T47D (cell line): ENCODE data around the gene SNX8.

Experiments
- DNase-seq, 2 experiments: peaks; one replicate each; pipeline versions ENCODE4 v3.0.0 to v3.0.0-alpha.2; 2011 to 2012; ENCODE audit warnings: low read depth in 1 of 2, low spot score in 1 of 2
- JUND ChIP-seq: IDR thresholded peaks from 2 replicates; pipeline ENCODE4 v1.6.1; 2012; ENCODE audit warnings: low read depth
- in situ Hi-C: cut with HindIII; loops from 2 replicates; pipeline ENCODE4 v1.10.0; 2016; ENCODE audit warnings: low sequenced_read_pairs, low pct_unique_long_range_greater_than_20kb

Gene SNX8

DNA sequence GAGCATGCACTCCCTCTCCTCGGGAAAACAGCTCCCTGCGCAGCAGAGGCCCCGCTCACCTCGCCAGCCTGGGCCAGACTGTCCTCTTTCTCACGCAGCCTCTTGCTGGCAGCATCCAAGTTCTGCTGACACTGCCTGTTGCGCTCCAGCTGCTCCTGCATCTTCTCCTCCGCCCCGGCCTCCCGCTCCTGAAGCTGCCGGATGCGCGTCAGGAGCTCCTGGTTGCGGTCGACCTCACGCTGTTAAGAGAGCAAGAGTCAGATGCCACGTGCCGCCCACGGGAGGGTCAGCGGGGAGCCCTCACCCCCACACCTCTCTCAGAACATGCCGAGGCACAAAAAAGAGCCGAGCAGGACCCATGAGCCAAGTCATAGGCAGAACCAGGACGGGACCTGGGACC, 91.7 kb downstream of the SNX8 start:
- DNase-seq, result no peak
- TF ChIP-seq JUND, result no peak
- in situ Hi-C loops, result no loop called here

DNA sequence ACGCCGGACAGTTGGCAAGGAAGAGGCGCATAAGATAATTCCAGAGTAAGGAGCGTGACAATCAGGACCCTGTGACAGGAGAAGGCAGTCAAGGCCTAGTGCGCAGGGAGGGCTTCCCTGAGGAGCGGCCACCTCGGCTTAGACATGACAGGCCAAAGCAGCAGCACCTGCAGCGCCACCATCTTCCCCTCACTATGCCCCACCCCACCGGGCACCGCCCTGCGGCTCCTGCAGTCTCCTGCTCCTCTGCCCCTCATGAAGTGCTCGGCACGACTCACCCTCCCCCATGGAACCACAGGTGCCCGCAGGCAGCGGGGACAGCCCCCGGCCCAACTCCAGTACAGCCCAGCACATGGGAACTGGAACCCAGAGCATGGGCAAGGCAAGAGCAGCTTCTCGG, 93.3 kb downstream of the SNX8 start:
- no peak for TF ChIP-seq JUND
- DNase-seq, result no peak
- in situ Hi-C loops, result no loop called here

DNA sequence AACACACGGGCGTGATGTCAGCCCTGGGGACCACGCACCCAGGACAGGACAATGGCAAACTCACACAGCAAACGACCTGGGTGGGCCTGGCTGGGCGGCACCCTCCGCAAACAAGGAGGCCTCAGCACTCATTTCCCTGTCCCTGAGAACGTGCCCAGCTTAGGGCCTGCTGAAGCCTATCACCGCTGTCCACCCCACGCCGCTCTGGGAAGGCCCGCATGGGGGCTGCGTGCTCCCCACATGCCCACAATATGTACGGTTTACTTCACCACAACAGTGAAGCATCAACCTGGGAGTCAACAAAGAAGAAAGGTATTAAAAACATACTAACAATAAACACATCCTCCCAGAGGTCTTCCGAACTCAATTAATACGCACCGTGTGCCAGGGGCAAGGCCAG, 93.7 kb downstream of the SNX8 start:
- in situ Hi-C loops, result no loop called here
- DNase-seq, result no peak
- no peak for TF ChIP-seq JUND

DNA sequence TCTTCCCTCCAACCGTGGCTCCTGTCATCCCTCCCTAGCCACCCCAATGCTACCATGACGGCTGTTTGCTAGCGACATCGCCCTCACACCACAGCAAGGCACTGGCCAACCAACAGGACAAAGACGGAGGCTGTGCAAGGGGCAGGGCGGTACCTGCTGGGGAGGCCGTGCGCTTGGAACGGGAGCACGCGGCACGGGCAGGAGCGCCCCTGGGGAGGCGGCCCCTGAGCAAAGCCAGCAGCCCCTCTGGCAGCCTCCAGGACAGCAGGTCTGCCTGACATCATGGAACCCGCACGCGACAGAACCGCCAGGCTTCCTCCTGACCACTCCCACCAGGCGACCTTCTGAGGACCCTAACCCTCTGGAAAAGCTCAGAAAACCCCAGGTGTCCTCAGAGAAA, 94.2 kb downstream of the SNX8 start:
- DNase-seq, result no peak
- in situ Hi-C loops, result no loop called here
- TF ChIP-seq JUND, result no peak

DNA sequence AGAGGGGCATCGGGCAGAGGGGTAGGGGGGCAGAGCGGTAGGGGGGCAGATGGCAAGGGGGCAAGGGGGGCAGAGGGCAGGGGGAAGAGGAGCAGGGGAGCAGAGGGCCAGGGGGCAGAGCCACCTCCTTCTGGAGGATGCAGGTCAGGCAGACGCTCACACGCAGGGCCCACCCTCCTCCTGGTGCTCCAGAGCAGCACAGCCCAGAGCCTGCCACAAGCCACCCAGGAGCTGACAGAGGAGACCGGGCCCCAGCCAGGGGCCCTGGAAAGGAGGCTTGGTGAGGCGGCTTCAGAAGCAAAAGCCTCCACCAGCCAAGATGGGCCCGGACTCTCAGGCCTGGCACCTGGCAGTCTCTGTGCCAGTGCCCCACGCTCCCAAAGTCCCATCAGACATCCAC, 94.6 kb downstream of the SNX8 start:
- no peak for TF ChIP-seq JUND
- DNase-seq, result no peak
- in situ Hi-C loops, result no loop called here

DNA sequence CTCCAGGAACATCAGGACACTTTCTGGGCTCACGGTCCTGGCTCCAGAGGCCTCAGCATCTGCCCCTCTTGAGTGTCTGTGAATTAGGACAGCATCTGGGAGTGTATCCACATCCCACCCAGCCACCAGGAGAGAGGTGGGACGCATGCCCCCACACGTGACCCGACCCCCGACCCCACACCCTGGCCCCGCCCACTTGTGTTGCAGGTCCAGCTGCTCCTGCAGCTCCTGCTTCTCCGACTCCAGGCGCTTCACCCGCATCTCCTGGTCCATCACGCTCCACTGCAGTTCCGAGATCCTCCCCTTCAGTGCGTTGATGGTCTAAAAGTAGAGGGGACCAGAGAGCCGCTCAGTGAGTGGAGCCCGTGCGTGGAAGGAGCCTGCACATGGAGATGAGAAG, 95.1 kb downstream of the SNX8 start:
- DNase-seq, result no peak
- in situ Hi-C loops, result no loop called here
- no peak for TF ChIP-seq JUND

DNA sequence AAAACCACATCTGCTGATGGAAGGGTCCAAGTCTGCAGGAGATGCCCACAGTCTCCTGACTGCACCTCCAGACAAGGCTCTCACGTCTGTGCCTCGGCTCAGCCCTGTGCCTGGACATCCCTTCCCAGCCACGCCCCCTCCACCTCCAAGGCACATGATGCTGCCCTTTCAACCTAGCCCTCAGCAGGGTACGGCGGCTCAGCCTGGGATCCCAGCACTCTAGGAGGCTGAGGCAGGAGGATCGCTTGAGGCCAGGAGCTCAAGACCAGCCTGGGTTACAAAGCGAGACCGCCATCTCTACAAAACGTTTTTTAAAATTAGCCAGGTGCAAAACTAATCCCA, 95.8 kb downstream of the SNX8 start:
- in situ Hi-C loops, result no loop called here
- no peak for TF ChIP-seq JUND
- no peak for DNase-seq

DNA sequence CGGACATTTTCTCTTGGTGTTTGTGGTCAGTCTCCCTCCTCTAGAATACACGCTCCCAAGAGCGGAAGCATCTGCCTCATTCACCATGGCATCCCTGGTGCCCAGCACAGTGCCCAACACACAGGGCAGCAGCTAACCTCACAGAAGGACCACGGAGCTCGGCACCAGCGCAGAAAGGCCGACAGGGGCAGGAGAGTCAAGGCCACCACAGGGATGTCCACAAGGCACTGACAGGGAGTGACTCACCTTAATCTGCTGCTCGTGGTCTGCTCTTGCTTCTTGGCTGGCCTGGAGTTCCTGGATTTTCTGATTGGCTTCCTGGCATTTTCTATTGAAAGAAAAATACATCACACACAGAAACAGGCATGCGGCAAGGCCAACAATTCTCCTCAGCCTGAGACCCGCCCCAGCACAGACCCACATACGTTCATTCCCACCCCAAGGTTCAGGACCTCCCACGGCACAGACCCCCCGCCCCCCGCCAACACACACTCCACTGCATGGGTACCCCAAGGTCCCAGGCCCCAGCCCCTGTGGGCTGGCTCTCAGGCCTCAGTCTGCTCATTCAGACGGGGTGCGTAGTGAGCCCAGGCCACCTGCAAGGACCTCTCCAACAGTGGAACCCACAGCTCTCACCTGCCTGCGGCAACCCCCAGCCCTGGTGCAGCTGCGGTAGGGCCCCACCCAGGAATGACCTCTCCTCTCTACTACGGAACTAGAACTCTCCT, 96.4 kb downstream of the SNX8 start:
- no peak for DNase-seq
- in situ Hi-C loops, result no loop called here
- no peak for TF ChIP-seq JUND

DNA sequence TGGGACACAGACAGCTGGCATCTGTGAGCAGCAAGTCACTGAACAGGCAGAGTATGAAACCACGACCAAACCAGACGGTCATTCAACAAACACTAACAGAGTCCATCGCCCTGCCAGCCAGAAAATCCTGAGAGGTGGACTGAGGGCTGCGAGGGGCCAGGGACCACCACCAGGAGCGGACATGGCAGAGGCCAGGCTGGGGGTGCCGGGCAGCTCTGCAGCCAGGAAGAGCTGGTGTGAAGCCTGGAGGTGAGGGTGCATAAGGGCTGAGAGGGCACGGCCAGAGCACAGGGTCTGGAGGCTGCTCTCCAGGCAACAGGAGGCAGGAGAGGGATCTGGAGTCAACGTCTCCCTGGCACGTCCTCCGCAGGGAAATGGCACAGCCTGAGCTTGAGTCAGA, 97.0 kb downstream of the SNX8 start:
- in situ Hi-C loops, result no loop called here
- no peak for DNase-seq
- TF ChIP-seq JUND, result no peak

DNA sequence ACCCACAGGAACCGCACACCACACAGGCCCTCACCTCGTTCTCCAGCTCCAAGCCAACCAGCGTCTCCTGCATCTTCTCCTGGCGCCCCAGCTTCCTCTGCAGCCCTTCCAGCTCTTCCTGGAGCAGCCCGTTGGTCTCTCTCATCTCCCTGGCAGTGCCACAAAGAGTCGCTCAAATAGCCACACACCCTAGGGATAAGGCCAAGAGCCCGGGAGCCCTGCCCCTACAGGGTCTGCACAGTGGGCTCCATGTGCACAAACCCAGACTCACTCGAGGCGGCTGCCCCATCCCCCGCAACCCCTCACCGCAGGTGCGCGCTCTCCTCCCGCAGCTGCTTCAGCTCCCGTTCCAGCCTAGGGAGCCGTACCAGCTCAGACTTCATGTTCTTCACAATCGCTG, 98.4 kb downstream of the SNX8 start:
- no peak for DNase-seq
- TF ChIP-seq JUND, result no peak
- in situ Hi-C loops, result no loop called here

DNA sequence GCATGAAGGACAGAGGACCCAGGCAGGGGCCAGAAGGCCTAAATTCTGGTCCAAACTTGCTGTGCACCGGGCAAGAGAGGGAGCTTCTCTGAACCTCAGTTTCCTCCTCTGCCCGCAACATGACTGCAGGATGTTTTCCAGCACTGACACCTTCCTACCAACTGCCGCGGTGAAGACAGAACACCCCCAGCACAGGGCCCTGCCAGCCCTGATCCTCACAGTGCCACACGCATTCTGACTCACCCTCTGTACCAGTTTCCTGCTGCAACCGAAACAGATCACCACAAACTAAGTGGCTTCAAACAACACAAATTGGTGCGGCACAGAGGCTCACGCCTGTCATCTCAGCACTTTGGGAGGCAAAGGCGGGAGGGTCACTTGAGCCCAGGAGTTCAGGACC, 99.6 kb downstream of the SNX8 start:
- no peak for TF ChIP-seq JUND
- DNase-seq, result no peak
- in situ Hi-C loops, result no loop called here

DNA sequence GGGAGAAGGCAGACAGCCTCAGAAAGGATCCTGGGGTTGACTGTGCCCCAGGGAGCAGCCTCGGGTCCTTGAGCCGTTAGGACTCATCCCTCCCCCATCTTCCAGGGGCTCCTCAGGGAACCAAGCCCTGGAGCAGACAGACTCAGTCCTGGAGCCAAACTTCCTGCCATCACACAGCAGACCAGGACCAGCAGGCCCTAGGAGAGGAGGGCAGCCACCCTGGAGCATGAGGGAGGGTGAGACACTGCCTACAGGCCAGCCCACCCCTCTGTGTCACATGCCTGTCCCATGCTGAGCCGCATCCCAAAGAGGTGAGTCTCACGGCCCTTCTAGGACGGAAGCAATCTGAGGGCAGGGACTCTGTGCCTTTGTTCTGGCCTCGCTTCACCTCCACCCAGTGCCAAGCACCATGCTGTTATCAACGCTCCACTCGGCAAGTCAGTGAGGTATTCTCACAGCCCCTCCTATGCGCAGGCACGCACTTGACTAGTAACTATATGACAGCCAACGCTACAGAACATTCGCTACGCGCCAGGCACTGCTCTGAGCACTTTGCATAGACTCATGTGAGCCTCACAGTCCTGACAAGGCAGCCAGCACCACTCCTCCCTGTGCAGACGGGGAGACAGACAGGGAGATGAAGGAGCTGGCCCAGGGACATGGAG, 100.6 kb downstream of the SNX8 start:
- no peak for TF ChIP-seq JUND
- DNase-seq, result no peak
- in situ Hi-C loops, result no loop called here

DNA sequence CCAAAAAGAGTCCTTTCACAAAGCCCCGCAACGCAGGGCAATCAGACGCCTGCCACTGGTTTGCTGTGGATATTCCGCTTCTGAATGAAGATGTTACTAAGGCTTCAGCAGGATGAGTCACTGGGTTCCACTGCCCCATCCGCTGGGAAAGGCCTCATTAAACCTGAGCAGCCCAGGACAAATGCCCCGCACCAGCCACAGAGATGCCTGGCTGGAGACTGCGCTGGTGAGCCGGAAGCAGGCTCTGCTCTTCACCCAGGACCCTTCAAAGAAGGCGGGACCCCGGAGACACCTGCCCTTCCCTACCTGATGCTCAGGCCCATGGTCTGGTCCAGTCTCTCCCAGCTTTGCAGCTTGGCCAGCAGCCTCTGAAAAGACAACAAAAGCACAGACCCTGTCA, 101.3 kb downstream of the SNX8 start:
- no peak for TF ChIP-seq JUND
- no peak for DNase-seq
- in situ Hi-C loops, result no loop called here

DNA sequence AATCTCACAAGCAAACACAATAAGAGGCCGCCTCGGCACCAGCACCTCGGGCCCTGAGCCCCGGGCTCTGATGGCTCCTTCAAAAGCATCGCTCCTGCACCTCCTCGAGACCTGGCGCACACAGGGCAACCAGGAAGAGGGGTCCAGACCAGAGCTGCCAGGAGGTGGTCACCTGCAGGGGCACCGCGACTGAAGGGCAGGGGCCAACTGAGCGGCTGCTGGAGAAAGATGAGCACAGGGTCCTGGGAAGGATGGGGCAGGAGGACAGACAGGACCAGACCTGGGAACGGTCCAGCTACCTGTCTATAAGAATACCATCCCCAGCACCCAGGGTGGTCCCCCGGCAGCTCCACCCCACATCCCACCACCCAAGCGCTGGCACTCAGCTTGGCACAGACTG, 102.3 kb downstream of the SNX8 start:
- no peak for DNase-seq
- TF ChIP-seq JUND, result no peak
- in situ Hi-C loops, result no loop called here
